Measurements from ENCODE around the gene VCAN.

VCAN gene

GRCh38 chr5:83453937-83454336, 17.6 kb upstream of the VCAN start:
- no peak for TF ChIP-seq CTCF (IDR thresholded peaks at IDR 0.05; ENCODE audit: low read depth, low read length, missing control alignments)
- no peak for DNase-seq (ENCODE audit: extremely low read depth, low read depth)
- H3K4me3 ChIP-seq (replicated peaks; ENCODE audit: low read depth, low read length), result no peak overlapping the region

GRCh38 chr5:83464261-83464660, 7.3 kb upstream of the VCAN start:
- no peak overlapping the region for H3K4me3 ChIP-seq (replicated peaks; ENCODE audit: low read depth, low read length)
- no peak for DNase-seq (ENCODE audit: extremely low read depth, low read depth)
- no peak for TF ChIP-seq CTCF (IDR thresholded peaks at IDR 0.05; ENCODE audit: low read depth, low read length, missing control alignments)

GRCh38 chr5:83467371-83468035, 4.0 kb upstream of the VCAN start:
- DNase-seq (ENCODE audit: extremely low read depth, low read depth), result no peak
- H3K4me3 ChIP-seq (replicated peaks; ENCODE audit: low read depth, low read length), result no peak overlapping the region
- TF ChIP-seq CTCF (IDR thresholded peaks at IDR 0.05; ENCODE audit: low read depth, low read length, missing control alignments), result no peak

GRCh38 chr5:83469075-83469474, 2.5 kb upstream of the VCAN start:
- no peak for DNase-seq (ENCODE audit: extremely low read depth, low read depth)
- no peak overlapping the region for H3K4me3 ChIP-seq (replicated peaks; ENCODE audit: low read depth, low read length)
- no peak for TF ChIP-seq CTCF (IDR thresholded peaks at IDR 0.05; ENCODE audit: low read depth, low read length, missing control alignments)

- H3K4me3 ChIP-seq (replicated peaks; ENCODE audit: low read depth, low read length), result peak overlapping the region; percentile 78
- DNase-seq (ENCODE audit: extremely low read depth, low read depth), result no peak
- no peak for TF ChIP-seq CTCF (IDR thresholded peaks at IDR 0.05; ENCODE audit: low read depth, low read length, missing control alignments)
Measured at GRCh38 chr5:83470526-83471404, 779 bp upstream of the VCAN start.

GRCh38 chr5:83472213-83472507, 616 bp downstream of the VCAN start:
- no peak for DNase-seq (ENCODE audit: extremely low read depth, low read depth)
- H3K4me3 ChIP-seq (replicated peaks; ENCODE audit: low read depth, low read length), result peak overlapping the region; percentile 78
- TF ChIP-seq CTCF (IDR thresholded peaks at IDR 0.05; ENCODE audit: low read depth, low read length, missing control alignments), result no peak
